Pancreas (tissue), 10 donors: Measurements from ENCODE around the gene CFAP69. TPM values are rescaled to one million over a fixed set of nuclear protein-coding genes. Genes with fewer than 3 reads are reported as not detected.

Experiments
- ATAC-seq, 4 donors: fragments of 200-7000 bp; cut with Tn5 transposase; one replicate each; pipeline versions ENCODE4 v1.8.0 to v1.9.1; 2020; ENCODE audit warnings: mild to moderate bottlenecking in 4 of 4, moderate library complexity in 4 of 4
- DNase-seq, 6 donors: peaks; one replicate each; pipeline ENCODE4 v3.0.0-alpha.2; 2020
- FAIRE-seq: peaks from 2 replicates; lab custom pipeline; 2012; peaks lifted over from hg19 to GRCh38; lab: Jason Lieb, UNC
- H3K27ac ChIP-seq, 4 donors: fragments of 200-600 bp; sonication (generic); 1 replicate in 3 of 4; 2 replicates in 1 of 4; pipeline versions ENCODE4 v1.5.0 to v1.8.0; 2020
- H3K27me3 ChIP-seq, 4 donors: fragments of 200-600 bp; one replicate each; pipeline ENCODE4 v1.8.0; 2021
- H3K36me3 ChIP-seq, 3 donors: fragments of 200-600 bp; sonication (generic) in 1 of 3; one replicate each; pipeline versions ENCODE4 v1.5.0 to v1.8.0; 2020 to 2021
- H3K4me1 ChIP-seq, 3 donors: fragments of 200-600 bp; one replicate each; pipeline ENCODE4 v1.8.0; 2021
- H3K4me3 ChIP-seq, 4 donors: fragments of 200-600 bp; sonication (generic) in 2 of 4; one replicate each; pipeline versions ENCODE4 v1.5.0 to v1.8.0; 2020 to 2021
- H3K9me3 ChIP-seq, 4 donors: fragments of 200-600 bp; one replicate each; pipeline ENCODE4 v1.8.0; 2021
- CTCF ChIP-seq, 4 donors: fragments of 200-600 bp; sonication (generic) in 3 of 4; IDR thresholded peaks; one replicate each; pipeline versions ENCODE4 v1.5.0 to v1.8.0; 2021; ENCODE audit warnings: antibody characterized with exemption in 4 of 4
- WGBS, 2 donors: extraction: QIAGEN DNeasy Blood & Tissue Kit; methylation state at CpG; one replicate each; pipeline ENCODE4 v1.1.7; 2013; 5-methylcytosine and 5-hydroxymethylcytosine counted together
- intact Hi-C, 3 donors: fragments of 100-400 bp; cut with DNase I; formaldehyde crosslinking; loops; one replicate each; pipeline versions ENCODE4 v1.11.1 to v1.14.2; 2022
- polyA plus RNA-seq, 2 donors: library from polyadenylated mRNA; stranded (reverse); fragments of 200-250 nt; gene quantifications; one replicate each; pipeline ENCODE4 v1.2.3, GENCODE V29; 2013
- total RNA-seq, 6 donors: library from RNA; stranded (reverse); fragmentation: NEBNext Ultra II Directional in 4 of 6; extraction: Animal tissue kit (Norgen Biotek cat#: 25700) in 4 of 6; gene quantifications; one replicate each; pipeline versions ENCODE4 v1.2.1 to v1.2.4, GENCODE V29; 2021 to 2023
- donor health status: healthy with polysubstance abuse.
- donor health status: DM: no; HTN: no; CAD: no; lungs with moderate emphysema.
- donor health status: DM: no; HTN: no; CAD: no.
- donor health status: control.
- donor health status: control.
- donor health status: Bipolar disorder and iron deficiency.
- donor health status: DM: yes; HTN: yes; CAD: no.
- donor health status: DM: no; HTN: no; CAD: no.
- donor health status: DM: no; HTN: no; CAD: no.
- donor health status: DM: yes; HTN: yes; CAD: no.

Gene CFAP69
- total and polyA plus RNA-seq, 8 donors = 2.6 to 12.8 (median 4.1) TPM

DNA sequence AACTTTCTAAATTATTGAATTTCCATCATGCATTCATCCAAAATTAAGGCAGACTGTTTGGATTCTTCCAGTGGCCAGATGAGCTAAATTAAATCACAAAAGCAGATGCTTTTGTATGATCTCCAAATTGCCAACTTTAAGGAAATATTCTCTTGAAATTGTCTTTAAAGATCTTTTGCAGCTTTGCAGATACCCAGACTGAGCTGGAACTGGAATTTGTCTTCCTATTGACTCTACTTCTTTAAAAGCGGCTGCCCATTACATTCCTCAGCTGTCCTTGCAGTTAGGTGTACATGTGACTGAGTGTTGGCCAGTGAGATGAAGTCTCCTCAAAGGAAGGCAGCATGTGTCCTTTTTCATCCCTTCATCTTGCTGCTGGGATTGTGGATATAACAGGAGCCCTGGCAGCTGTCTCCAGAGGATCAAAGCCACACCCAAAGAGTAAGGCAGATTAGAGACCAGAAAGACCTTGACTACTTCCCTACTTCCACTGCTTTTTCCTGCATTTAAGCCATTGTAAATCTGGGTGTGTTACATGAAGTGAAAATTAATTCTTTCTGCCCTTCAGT, 8.2 kb upstream of the CFAP69 start:
- 92 to 100% methylated on average over 1 of the region's 1 CpG for whole genome bisulfite sequencing, 2 donors
- ATAC-seq (no peak), FAIRE-seq (no peak), DNase-seq (no peak)
- Histone ChIP-seq H3K27me3 (no peaks in the 10 kb centered on the region), H3K36me3 (no peaks in the 10 kb centered on the region), H3K4me1 (peaks cover 0 to 3% (median 0%) of the 10 kb centered on the region in 3 donors), H3K4me3 (no peak overlapping the region), H3K9me3 (no peaks in the 10 kb centered on the region), H3K27ac (no peak overlapping the region)
- intact Hi-C loops = no loop called here
- TF ChIP-seq CTCF (IDR thresholded peaks at IDR 0.05) = no peak

DNA sequence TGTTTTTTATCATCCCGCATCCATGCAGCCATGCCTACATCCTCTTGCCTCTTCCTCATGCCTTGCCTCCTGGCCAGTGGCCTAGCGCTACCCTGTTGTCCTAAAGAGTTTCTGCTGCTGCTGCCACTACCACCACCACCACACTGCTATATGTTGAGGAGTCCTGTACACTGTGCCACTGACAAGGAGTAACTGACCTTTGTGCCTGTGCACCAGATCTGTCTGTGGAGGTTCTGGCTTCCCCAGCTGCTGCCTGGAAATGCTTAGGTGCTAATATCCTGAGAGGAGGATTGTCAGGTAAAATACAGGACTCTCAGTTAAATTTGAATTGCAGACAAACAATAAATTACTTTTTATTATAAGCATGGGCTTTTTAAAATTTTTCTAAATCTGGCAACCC, 7.0 kb upstream of the CFAP69 start:
- DNase-seq (no peak), FAIRE-seq (no peak), ATAC-seq (no peak)
- intact Hi-C loops = no loop called here
- WGBS, 2 donors = 96 to 100% methylated on average over 2 of the region's 2 CpGs
- no peak for TF ChIP-seq CTCF (IDR thresholded peaks at IDR 0.05)
- no peak overlapping the region for H3K4me3 ChIP-seq
- H3K27me3 ChIP-seq = no peaks in the 10 kb centered on the region
- H3K36me3 ChIP-seq = no peaks in the 10 kb centered on the region
- H3K9me3 ChIP-seq = no peaks in the 10 kb centered on the region
- no peaks in the 10 kb centered on the region for H3K4me1 ChIP-seq
- H3K27ac ChIP-seq = no peak overlapping the region

- H3K36me3 ChIP-seq = no peaks in the 10 kb centered on the region
- no peak for TF ChIP-seq CTCF (IDR thresholded peaks at IDR 0.05)
- H3K4me1 ChIP-seq = no peaks in the 10 kb centered on the region
- intact Hi-C loops = no loop called here
- no peak overlapping the region for H3K4me3 ChIP-seq
- H3K27ac ChIP-seq = no peak overlapping the region
- no peak for ATAC-seq
- WGBS, 2 donors = 89 to 91% methylated on average over 1 of the region's 1 CpG
- H3K27me3 ChIP-seq = no peaks in the 10 kb centered on the region
- DNase-seq = no peak
- FAIRE-seq = no peak
- H3K9me3 ChIP-seq = no peaks in the 10 kb centered on the region
These were observed 6.4 kb upstream of the CFAP69 start for GRCh38 chr7:90238583-90238982.

DNA sequence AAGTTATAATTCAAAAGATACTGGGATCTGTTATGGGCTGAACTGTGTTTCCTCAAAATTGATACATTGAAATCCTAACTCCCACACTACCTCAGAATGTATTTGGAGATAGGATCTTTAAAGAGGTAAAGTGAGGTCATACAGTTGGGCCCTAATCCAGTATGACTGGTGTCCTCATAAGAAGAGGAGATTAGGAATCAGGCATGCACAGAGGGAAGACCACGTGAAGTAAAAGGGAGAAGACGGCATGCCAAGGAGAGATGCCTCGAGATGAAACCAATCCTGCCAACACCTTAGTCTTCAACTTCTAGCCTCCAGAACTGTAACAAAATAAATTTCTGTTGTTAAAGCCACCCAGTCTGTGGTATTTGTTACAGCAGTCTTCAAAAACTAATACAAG, 5.9 kb upstream of the CFAP69 start:
- Histone ChIP-seq H3K36me3 (no peaks in the 10 kb centered on the region), H3K4me3 (no peak overlapping the region), H3K27me3 (no peaks in the 10 kb centered on the region), H3K4me1 (no peaks in the 10 kb centered on the region), H3K9me3 (no peaks in the 10 kb centered on the region), H3K27ac (no peak overlapping the region)
- ATAC-seq = no peak
- TF ChIP-seq CTCF (IDR thresholded peaks at IDR 0.05) = no peak
- 68 to 87% methylated on average over 3 of the region's 3 CpGs for WGBS, 2 donors
- DNase-seq = no peak
- FAIRE-seq = no peak
- intact Hi-C loops = no loop called here

DNA sequence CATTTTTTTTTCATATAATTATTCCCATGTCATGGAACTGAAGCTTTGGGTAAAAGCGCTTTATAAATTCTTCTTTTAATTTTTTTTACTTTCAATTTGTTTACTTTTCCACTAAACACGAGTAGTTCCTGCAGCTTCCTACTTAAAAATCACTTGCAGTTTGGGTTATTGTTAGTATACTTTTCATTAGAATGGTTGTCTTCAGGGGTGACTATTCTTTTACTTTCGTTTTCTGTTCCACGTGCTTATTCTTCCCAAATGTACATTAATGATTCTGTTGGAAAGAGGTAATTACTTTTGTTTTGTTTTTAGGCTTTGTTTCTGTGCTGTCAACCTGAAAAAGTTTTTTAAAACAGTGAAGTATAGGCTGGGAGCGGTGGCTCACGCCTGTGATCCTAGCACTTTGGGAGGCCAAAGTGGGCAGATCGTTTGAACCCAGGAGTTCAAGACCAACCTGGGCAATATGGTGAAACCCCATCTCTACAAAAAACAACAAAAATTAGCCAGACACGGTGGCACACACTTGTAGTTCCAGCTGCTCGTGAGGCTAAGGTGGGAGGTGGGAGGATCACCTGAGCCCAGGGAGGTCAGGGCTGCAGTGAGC, 5.2 kb upstream of the CFAP69 start:
- Histone ChIP-seq H3K27me3 (no peaks in the 10 kb centered on the region), H3K27ac (no peak overlapping the region), H3K36me3 (no peaks in the 10 kb centered on the region), H3K9me3 (no peaks in the 10 kb centered on the region), H3K4me1 (no peaks in the 10 kb centered on the region), H3K4me3 (no peak overlapping the region)
- DNase-seq (no peak), ATAC-seq (no peak), FAIRE-seq (no peak)
- 69 to 78% methylated on average over 9 of the region's 9 CpGs for WGBS, 2 donors
- intact Hi-C loops = loop anchor here in 1 of 3 donors (10.0 kb wide), 1 partner anchor 75 kb away; no protein-coding TSS in a partner anchor
- TF ChIP-seq CTCF (IDR thresholded peaks at IDR 0.05) = no peak
